ENCODE results near the gene DLK1. TPM values are rescaled to one million over a fixed set of nuclear protein-coding genes. Genes with fewer than 3 reads are reported as not detected.
A peak's percentile ranks its signal among the peaks of the same experiment; 100 is the strongest.

The DLK1 gene
- total and polyA plus RNA-seq, 2 of the 13 experiments (the other 11 are each of a cell fraction or from before 2014, with no cell fraction given) = 95.5 to 312 TPM

GRCh38 chr14:100749967-100750597, 23.4 kb downstream of the DLK1 start (continued):
- TF ChIP-seq PRDM15 (CRISPR knock-in tag; IDR thresholded peaks at IDR 0.05) = no peak
- no peak for TF ChIP-seq ZNF614 (CRISPR knock-in tag; IDR thresholded peaks at IDR 0.05; ENCODE audit: borderline replicate concordance)
- TF ChIP-seq KLF13 (CRISPR knock-in tag; IDR thresholded peaks at IDR 0.05) = no peak
- TF ChIP-seq ZNF746 (CRISPR knock-in tag; IDR thresholded peaks at IDR 0.05) = no peak
- peak; percentile 59; the same call in 1 of the 2 replicates for TF ChIP-seq ELF3 (CRISPR knock-in tag; IDR thresholded peaks at IDR 0.05)
- TF ChIP-seq ZFP1 (CRISPR knock-in tag; IDR thresholded peaks at IDR 0.05) = no peak
- TF ChIP-seq HNF4G (IDR thresholded peaks at IDR 0.05; ENCODE audit: borderline replicate concordance, low read depth, low read length) = peak; percentile 86
- peak; percentile 76 for TF ChIP-seq HNF4G (CRISPR knock-in tag; IDR thresholded peaks at IDR 0.05; ENCODE audit: borderline replicate concordance, low read depth)
- TF ChIP-seq ZNF430 (CRISPR knock-in tag; IDR thresholded peaks at IDR 0.05) = no peak
- no peak for TF ChIP-seq CSRNP2 (CRISPR knock-in tag; conservative IDR thresholded peaks at IDR 0.05; ENCODE audit: low read depth)
- no peak for TF ChIP-seq ZNF550 (CRISPR knock-in tag; IDR thresholded peaks at IDR 0.05; ENCODE audit: borderline replicate concordance)
- TF ChIP-seq SMARCC2 (IDR thresholded peaks at IDR 0.05) = no peak
- no peak for TF ChIP-seq ISX (CRISPR knock-in tag; conservative IDR thresholded peaks at IDR 0.05)
- no peak for TF ChIP-seq ZNF318 (CRISPR knock-in tag; IDR thresholded peaks at IDR 0.05)
- no peak for TF ChIP-seq ZNF672 (CRISPR knock-in tag; IDR thresholded peaks at IDR 0.05)
- TF ChIP-seq TBL1XR1 (IDR thresholded peaks at IDR 0.05; ENCODE audit: borderline replicate concordance, low read length, partially characterized antibody) = no peak
- TF ChIP-seq CEBPG (CRISPR knock-in tag; IDR thresholded peaks at IDR 0.05) = peak; percentile 83
- no peak for TF ChIP-seq FOXP1 (IDR thresholded peaks at IDR 0.05)
- TF ChIP-seq FOXP1 (CRISPR knock-in tag; IDR thresholded peaks at IDR 0.05) = peak; percentile 66; the same call in 1 of the 2 replicates
